TTC549 (cell line): ENCODE measurements around the gene GOLGA6L24.
"Not testable (repeated sequence)": the region's sequence is repeated elsewhere in the genome, so short reads cannot be mapped to it uniquely, and the experiment has no call there.

ENCODE experiments used
- FAIRE-seq: peaks from 2 replicates; lab custom pipeline; 2012; peaks lifted over from hg19 to GRCh38; lab: Jason Lieb, UNC

GOLGA6L24 gene

DNA sequence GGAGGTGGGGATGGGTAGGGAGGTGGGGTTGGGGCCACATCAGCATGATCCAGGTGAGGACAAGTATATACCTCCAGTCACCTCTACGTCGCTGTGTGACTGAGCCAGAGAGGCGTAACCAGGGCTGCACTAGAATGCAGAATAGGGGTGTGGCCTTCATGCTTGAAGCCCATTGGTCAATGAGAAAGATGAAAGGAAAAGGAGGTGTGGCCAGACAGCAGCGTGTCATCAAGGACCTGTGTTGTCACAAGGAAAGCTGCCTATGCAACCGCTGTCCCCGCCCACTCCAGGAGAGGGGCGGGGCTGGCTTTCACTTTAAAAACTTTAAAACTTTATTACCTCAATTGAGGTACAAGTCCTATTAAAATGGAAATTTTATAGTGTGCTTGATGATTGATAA is at the start of gene GOLGA6L24:
GOLGA6L24 (minus strand) TSS at position 101 of the 400 bp plus-strand sequence; CDS start at position 40, 61 bp downstream.
- not testable (repeated sequence) for FAIRE-seq

- not testable (repeated sequence) for FAIRE-seq
Observed at GRCh38 chr15:28402774-28403435, 45.0 kb upstream of the GOLGA6L24 start.

GRCh38 chr15:28396022-28396421 is 38.1 kb upstream of the GOLGA6L24 start:
- not testable (repeated sequence) for FAIRE-seq

- not testable (repeated sequence) for FAIRE-seq
Observed at GRCh38 chr15:28380053-28380452, 22.2 kb upstream of the GOLGA6L24 start.

DNA sequence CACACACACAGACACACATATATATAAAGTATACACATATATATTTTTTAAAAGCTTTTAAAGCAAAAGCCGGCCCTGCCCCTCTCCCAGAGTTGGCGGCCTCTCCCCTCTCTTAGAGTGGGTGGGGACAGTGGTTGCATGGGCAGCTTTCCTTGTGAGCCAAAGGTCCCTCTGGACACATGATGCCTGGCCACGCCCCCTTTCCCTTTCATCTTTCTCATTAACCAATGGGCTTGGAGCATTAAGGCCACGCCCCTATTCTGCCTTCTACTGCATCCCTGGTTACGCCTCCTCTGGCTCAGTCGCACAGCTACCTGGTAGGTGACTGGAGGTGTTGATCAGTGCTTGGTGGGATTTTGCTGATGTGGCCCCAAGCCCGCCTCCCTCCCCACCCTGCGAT is 20.5 kb upstream of the GOLGA6L24 start, which contains the start of gene GOLGA8F:
GOLGA8F (plus strand) TSS at position 301 of the 400 bp plus-strand sequence; CDS start at position 399, 98 bp downstream.
- not testable (repeated sequence) for FAIRE-seq

DNA sequence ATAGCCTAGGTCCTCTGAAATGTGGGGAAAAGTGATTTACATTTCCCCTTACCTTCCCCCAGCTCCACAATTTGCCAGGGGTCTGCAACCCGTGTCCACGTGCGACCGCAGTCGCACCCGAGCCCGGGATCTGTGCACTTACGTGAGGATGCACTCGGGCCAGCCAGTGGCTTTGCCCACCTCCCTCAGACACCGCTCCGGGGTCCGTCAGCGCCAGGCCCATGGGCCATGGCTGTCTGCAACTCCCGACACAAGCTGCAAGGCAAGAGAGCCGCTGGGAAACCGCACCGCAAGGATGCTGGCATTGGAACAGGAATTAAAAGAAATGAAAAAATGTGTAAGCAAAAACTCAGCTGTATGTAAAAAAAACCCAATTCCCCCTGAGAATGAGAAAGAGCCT is 7.6 kb upstream of the GOLGA6L24 start:
- not testable (repeated sequence) for FAIRE-seq

DNA sequence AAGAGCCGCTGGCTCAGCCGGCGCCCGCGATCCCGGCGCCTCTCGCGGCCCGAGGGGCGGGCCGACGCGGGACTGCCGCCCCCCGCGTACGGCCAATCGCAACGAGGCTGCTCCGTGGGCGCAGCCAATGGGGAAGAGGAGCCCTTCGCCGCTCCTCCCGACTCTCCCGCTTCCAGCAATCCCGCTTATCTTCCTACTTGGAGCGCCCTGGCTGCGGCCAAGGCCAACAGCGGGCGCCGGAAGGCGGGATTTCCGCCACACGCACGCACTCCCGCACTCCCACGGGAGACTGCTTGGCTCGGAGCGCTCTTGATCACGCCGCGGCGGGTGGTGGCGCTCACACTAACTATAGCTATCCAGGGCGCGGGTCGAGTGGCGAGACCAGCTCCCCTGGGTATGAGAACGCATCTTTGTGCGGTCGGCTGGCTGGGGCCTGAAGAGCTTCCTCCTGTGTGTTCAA is 35.7 kb downstream of the GOLGA6L24 start, which contains the start of gene HERC2:
HERC2 (minus strand) TSS at position 51 of the 460 bp plus-strand sequence. CDS start 746 bp downstream, outside the sequence.
- FAIRE-seq = not testable (repeated sequence)

DNA sequence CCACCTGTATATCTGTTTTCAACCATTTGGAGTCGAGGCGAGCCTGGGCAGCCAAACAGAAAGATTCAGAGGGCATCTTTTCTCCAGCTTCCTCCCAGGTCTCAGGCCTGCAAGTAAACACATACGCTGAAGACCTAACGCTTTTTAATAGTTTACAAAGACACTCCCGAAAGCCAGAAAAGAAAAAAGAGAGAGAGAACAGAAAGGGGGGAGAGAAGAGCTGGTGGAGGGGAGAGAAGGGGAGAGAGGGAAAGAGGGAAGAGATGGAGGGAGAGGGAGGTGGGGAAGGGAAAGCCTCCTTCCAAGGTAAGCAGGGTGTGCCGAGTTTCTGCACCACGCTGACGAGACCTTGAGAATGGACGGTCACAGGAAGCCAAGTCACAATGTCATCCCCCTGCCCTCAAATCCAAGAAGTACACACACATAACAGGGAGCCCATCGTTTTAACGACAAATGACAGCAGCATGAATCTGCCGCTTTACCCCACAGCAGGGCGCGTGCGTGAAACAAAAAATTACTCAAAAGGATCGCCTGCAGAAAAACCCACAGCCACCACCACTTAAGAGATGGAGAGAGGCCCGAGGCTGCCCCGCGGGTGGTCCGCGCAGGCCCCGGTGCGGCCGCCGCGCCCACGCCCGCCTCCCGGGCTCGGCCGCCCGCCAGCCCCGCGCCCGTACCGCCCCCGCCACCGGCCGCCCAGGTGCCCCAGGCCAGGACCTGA is 36.4 kb downstream of the GOLGA6L24 start:
- not testable (repeated sequence) for FAIRE-seq

GRCh38 chr15:28319725-28320124 is 38.2 kb downstream of the GOLGA6L24 start:
- FAIRE-seq = not testable (repeated sequence)

GRCh38 chr15:28318828-28319227 is 39.1 kb downstream of the GOLGA6L24 start:
- not testable (repeated sequence) for FAIRE-seq

- not testable (repeated sequence) for FAIRE-seq
Observed at GRCh38 chr15:28318122-28318521, 39.8 kb downstream of the GOLGA6L24 start.

- FAIRE-seq = not testable (repeated sequence)
Observed at GRCh38 chr15:28316958-28317357, 40.9 kb downstream of the GOLGA6L24 start.

DNA sequence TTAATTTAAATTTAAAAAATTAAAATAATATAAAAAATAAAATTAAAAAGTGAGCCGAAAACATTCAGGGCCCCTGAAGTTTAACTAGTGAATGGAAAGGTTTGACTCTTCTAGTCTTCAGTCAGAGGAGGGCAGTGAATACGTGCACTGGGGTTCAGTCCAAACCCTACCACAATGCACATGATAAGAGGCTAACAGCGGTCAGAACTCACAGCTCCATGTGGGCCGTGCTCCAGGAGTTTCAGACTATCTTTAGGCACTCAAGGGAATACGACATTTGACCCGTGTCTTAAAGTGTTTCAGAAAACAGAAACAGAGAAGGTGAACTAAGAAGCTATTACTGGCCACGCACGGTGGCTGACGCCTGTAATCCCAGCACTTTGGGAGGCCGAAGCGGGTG is 47.4 kb downstream of the GOLGA6L24 start:
- FAIRE-seq = not testable (repeated sequence)

- not testable (repeated sequence) for FAIRE-seq
Observed at GRCh38 chr15:28308718-28309117, 49.2 kb downstream of the GOLGA6L24 start.
